HG03097 (cell line): ENCODE results near the gene AGER.
"Not testable (repeated sequence)": the region's sequence is repeated elsewhere in the genome, so short reads cannot be mapped to it uniquely, and the experiment has no call there.

ENCODE experiments used
- ATAC-seq: cut with Tn5 transposase; IDR thresholded peaks from one replicate; pipeline ENCODE4 v1.9.1; 2021; ENCODE audit not compliant: unreplicated experiment, low FRiP score

AGER gene

GRCh38 chr6:32200711-32201475 is 16.8 kb upstream of the AGER start:
- ATAC-seq: no peak

- no peak for ATAC-seq
Observed at GRCh38 chr6:32198866-32199265, 14.8 kb upstream of the AGER start.

- no peak for ATAC-seq
Observed at GRCh38 chr6:32198345-32198696, 14.3 kb upstream of the AGER start.

- no peak for ATAC-seq
Observed at GRCh38 chr6:32196682-32197616, 12.9 kb upstream of the AGER start.

- ATAC-seq: no peak
Observed at GRCh38 chr6:32195902-32196681, 12.0 kb upstream of the AGER start.

GRCh38 chr6:32195652-32195901 is 11.5 kb upstream of the AGER start:
- ATAC-seq: peak; percentile 78

GRCh38 chr6:32194825-32195651 is 11.0 kb upstream of the AGER start:
- ATAC-seq: no peak

- ATAC-seq: no peak
Observed at GRCh38 chr6:32194388-32194787, 10.3 kb upstream of the AGER start.

GRCh38 chr6:32193096-32193495 is 9.0 kb upstream of the AGER start:
- not testable (repeated sequence) for ATAC-seq

GRCh38 chr6:32192608-32193039 is 8.6 kb upstream of the AGER start, which contains the start of gene GPSM3:
TSS of gene GPSM3 (minus strand) at chr6:32192643. CDS start at chr6:32192513, 130 bp downstream.
- ATAC-seq: no peak

GRCh38 chr6:32191696-32192607 is 7.9 kb upstream of the AGER start:
- no peak for ATAC-seq

GRCh38 chr6:32190911-32191677 is 7.0 kb upstream of the AGER start:
- ATAC-seq: no peak

- ATAC-seq: no peak
Observed at GRCh38 chr6:32190054-32190851, 6.2 kb upstream of the AGER start, which contains the start of gene PBX2. TSS of gene PBX2 (minus strand) at chr6:32190202. CDS start at chr6:32189915, 287 bp downstream.

- ATAC-seq: no peak
Observed at GRCh38 chr6:32189742-32190053, 5.6 kb upstream of the AGER start.

GRCh38 chr6:32189069-32189741 is 5.2 kb upstream of the AGER start:
- ATAC-seq: no peak

GRCh38 chr6:32188381-32189068 is 4.5 kb upstream of the AGER start:
- no peak for ATAC-seq
